ENCODE data around the gene PPIP5K1. TPM values are rescaled to one million over a fixed set of nuclear protein-coding genes. Genes with fewer than 3 reads are reported as not detected.

PPIP5K1 gene
- total RNA-seq, 1 experiment from 2014 or later, result 34.4 TPM

GRCh38 chr15:43493703-43494472 is 96.1 kb downstream of the PPIP5K1 start:
- Mint-ChIP-seq H3K4me3 (peak overlapping the region; percentile 95), H3K27ac (peak overlapping the region; percentile 100), H3K9me3 (no peaks in the 10 kb centered on the region), H3K27me3 (ENCODE audit: low read depth) (no peaks in the 10 kb centered on the region), H3K36me3 (peaks cover 26% of the 10 kb centered on the region), H3K4me1 (peaks cover 32% of the 10 kb centered on the region)
- ATAC-seq, result no peak
- POLR2A ChIA-PET, result interaction anchor here (0.6 to 2.0 kb wide), 4 partner anchors 12 to 349 kb away, joined by 3 to 19 read pairs (median 4); no protein-coding TSS in a partner anchor
- CTCF ChIA-PET, result interaction anchor here (0.7 to 5.6 kb wide), 6 partner anchors 11 to 283 kb away, joined by 3 to 80 read pairs (median 6); partner anchors contain the start of gene ELL3
- TF ChIP-seq RORB (CRISPR knock-in tag; IDR thresholded peaks at IDR 0.05) (no peak), FOXK1 (CRISPR knock-in tag; IDR thresholded peaks at IDR 0.05) (no peak)
- no peak for DNase-seq (ENCODE audit: low spot score)

GRCh38 chr15:43492673-43493601 is 97.1 kb downstream of the PPIP5K1 start, which contains the start of gene TP53BP1:
Gene TP53BP1 (minus strand): TSS chr15:43493156. CDS start chr15:43493043, 113 bp downstream.
- ATAC-seq, result peak; percentile 97
- peaks cover 36% of the 10 kb centered on the region for H3K36me3 Mint-ChIP-seq

More at GRCh38 chr15:43492673-43493601, 97.1 kb downstream of the PPIP5K1 start, which contains the start of gene TP53BP1:
- Mint-ChIP-seq H3K4me1 (peaks cover 32% of the 10 kb centered on the region), H3K27ac (peak within 1 kb of the TSS; percentile 100), H3K9me3 (no peaks in the 10 kb centered on the region), H3K4me3 (peak within 1 kb of the TSS; percentile 95), H3K27me3 (ENCODE audit: low read depth) (no peaks in the 10 kb centered on the region)
- DNase-seq (ENCODE audit: low spot score), result peak; percentile 97
- ChIA-PET CTCF (interaction anchor here (0.7 to 5.6 kb wide), 7 partner anchors 12 to 284 kb away, joined by 3 to 80 read pairs (median 4); partner anchors contain the start of genes ELL3 and MAP1A), POLR2A (interaction anchor here (0.6 to 2.0 kb wide), 4 partner anchors 11 to 348 kb away, joined by 3 to 19 read pairs (median 4); no protein-coding TSS in a partner anchor)
- TF ChIP-seq FOXK1 (CRISPR knock-in tag; IDR thresholded peaks at IDR 0.05) (peak; percentile 46; the same call in 1 of the 2 replicates), SP1 (CRISPR knock-in tag; conservative IDR thresholded peaks at IDR 0.05) (peak; percentile 28; the same call in 1 of the 2 replicates), MAX (CRISPR knock-in tag; IDR thresholded peaks at IDR 0.05) (0 out of 2 replicates have a peak, but pooled peaks have one; percentile 17), USF1 (CRISPR knock-in tag; IDR thresholded peaks at IDR 0.05) (no peak), E2F1 (CRISPR knock-in tag; IDR thresholded peaks at IDR 0.05) (no peak), E2F5 (CRISPR knock-in tag; IDR thresholded peaks at IDR 0.05) (no peak), RORB (CRISPR knock-in tag; IDR thresholded peaks at IDR 0.05) (no peak), ETV6 (CRISPR knock-in tag; IDR thresholded peaks at IDR 0.05) (0 out of 2 replicates have a peak, but pooled peaks have one; percentile 46), MLX (CRISPR knock-in tag; IDR thresholded peaks at IDR 0.05) (no peak), NFYB (CRISPR knock-in tag; conservative IDR thresholded peaks at IDR 0.05; ENCODE audit: low read depth) (peak; percentile 87), NFE2L1 (CRISPR knock-in tag; IDR thresholded peaks at IDR 0.05) (0 out of 2 replicates have a peak, but pooled peaks have one; percentile 8), ZBTB43 (CRISPR knock-in tag; IDR thresholded peaks at IDR 0.05) (no peak), CREM (CRISPR knock-in tag; IDR thresholded peaks at IDR 0.05) (peak; percentile 91)
